H1 (cell line): ENCODE data around the gene C1orf174. TPM values are rescaled to one million over a fixed set of nuclear protein-coding genes. Genes with fewer than 3 reads are reported as not detected.

ENCODE experiments used
- CHD1 ChIP-seq: IDR thresholded peaks from 2 replicates; pipeline ENCODE4 v1.6.1; 2012; ENCODE audit warnings: low read depth, low read length, improper control_type of control experiment
- GTF2F1 ChIP-seq: IDR thresholded peaks from 2 replicates; pipeline ENCODE4 v1.6.1; 2012; ENCODE audit warnings: low read depth, low read length, improper control_type of control experiment, borderline replicate concordance
- SIX5 ChIP-seq: IDR thresholded peaks from 2 replicates; pipeline ENCODE4 v1.6.1; 2011; ENCODE audit warnings: mild to moderate bottlenecking, low read depth, low read length
- polyA plus RNA-seq, 7 experiments: library from polyadenylated mRNA; depleted of rRNA in 3 of 7; stranded (reverse) in 5 of 7; unstranded in 2 of 7; fragments of >200 nt in 5 of 7; fragments of 200-250 nt in 2 of 7; gene quantifications; 1 replicate in 5 of 7; 2 replicates in 1 of 7; 4 replicates in 1 of 7; pipeline versions ENCODE4 v1.2.1 to v1.2.3, GENCODE V29; 2011 to 2013; ENCODE audit warnings: missing spikeins in 2 of 7, mixed read lengths in 2 of 7
- total RNA-seq: library from RNA; stranded (reverse); fragmentation: NEBNext Ultra II Directional; extraction: Animal tissue kit (Norgen Biotek cat#: 25700); gene quantifications from 2 replicates; pipeline ENCODE4 v1.2.1, GENCODE V29; 2021

Gene C1orf174
- total and polyA plus RNA-seq, 2 of the 8 experiments (the other 6 are each of a cell fraction or from before 2014, with no cell fraction given), result 28.4 to 32.4 TPM

DNA sequence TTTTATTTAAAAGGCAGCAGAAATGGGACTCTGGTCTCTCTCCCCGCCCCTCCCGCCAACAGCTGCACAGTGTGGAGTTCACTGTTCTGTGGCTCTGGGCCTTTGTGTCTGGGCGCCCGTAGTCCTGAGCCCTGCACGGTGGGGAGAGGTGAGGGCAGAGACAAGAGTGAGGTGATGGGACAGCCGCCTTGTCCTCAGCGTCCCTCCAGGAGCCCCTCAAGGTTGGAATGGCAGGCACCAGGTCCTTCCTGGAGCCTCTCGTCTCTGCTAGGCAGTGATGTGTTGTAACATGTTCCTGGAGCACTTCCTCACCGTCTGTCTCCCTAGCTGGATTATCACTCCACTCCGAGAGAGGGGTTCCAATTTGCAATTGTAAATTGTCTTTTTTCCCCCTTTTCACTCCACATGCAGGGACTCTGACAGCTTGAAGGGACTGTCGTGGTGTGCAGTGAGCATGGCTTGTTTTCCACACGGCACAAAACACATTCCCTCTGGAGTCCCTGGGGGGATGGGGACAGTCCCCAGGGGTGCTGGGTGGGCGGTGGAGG lies 44.6 kb upstream of the C1orf174 start (continued):
- TF ChIP-seq SIX5, result no peak
- no peak for TF ChIP-seq CHD1
- TF ChIP-seq GTF2F1, result no peak
